Activated CD4-positive, alpha-beta memory T cell treated with anti-CD3 and anti-CD28 coated beads, Interleukin-2, amount 10 ng/mL, durations not matched to agents 7 days and 5 days (primary cell): ENCODE measurements around the gene TRPC6. TPM values are rescaled to one million over a fixed set of nuclear protein-coding genes. Genes with fewer than 3 reads are reported as not detected.

ENCODE experiments used
- CTCF ChIA-PET: fragments of 350-600 bp; sonication (Branson Sonifier 250); formaldehyde crosslinking; loops from one replicate; lab custom pipeline; 2021; ENCODE audit warnings: antibody characterized with exemption, inconsistent platforms; lab: Charles Lee
- POLR2A ChIA-PET: fragments of 350-600 bp; sonication (Branson Sonifier 250); formaldehyde crosslinking; loops from one replicate; lab custom pipeline; 2021; ENCODE audit warnings: antibody characterized with exemption; lab: Charles Lee
- DNase-seq: peaks from one replicate; pipeline ENCODE4 v3.0.0-alpha.2; 2020
- H3K27ac Mint-ChIP-seq: one replicate; pipeline ENCODE4 v1.8.0; 2021; ENCODE audit warnings: mild to moderate bottlenecking, mixed read lengths
- H3K27me3 Mint-ChIP-seq: one replicate; pipeline ENCODE4 v1.8.0; 2021; ENCODE audit warnings: mixed read lengths
- H3K36me3 Mint-ChIP-seq: one replicate; pipeline ENCODE4 v1.8.0; 2021; ENCODE audit warnings: low read depth, mixed read lengths
- H3K4me1 Mint-ChIP-seq: one replicate; pipeline ENCODE4 v1.8.0; 2021; ENCODE audit warnings: mixed read lengths
- H3K4me3 Mint-ChIP-seq: one replicate; pipeline ENCODE4 v1.8.0; 2021; ENCODE audit warnings: mild to moderate bottlenecking, mixed read lengths
- H3K9me3 Mint-ChIP-seq: one replicate; pipeline ENCODE4 v1.8.0; 2021; ENCODE audit warnings: mixed read lengths
- total RNA-seq, 2 experiments: library from RNA; stranded (reverse); gene quantifications; one replicate each; pipeline ENCODE4 v1.2.3, GENCODE V29; 2021

The TRPC6 gene
- total RNA-seq, 2 experiments from 2014 or later = not detected

- Mint-ChIP-seq H3K4me3 (no peak overlapping the region), H3K9me3 (no peaks in the 10 kb centered on the region), H3K36me3 (no peaks in the 10 kb centered on the region), H3K27ac (no peak overlapping the region), H3K27me3 (no peaks in the 10 kb centered on the region), H3K4me1 (no peaks in the 10 kb centered on the region)
- POLR2A ChIA-PET = no interaction called here
- DNase-seq = no peak
- CTCF ChIA-PET = interaction anchor here (0.7 kb wide), 1 partner anchor 772 kb away, joined by 3 read pairs; no protein-coding TSS in a partner anchor
Observed at GRCh38 chr11:101509922-101510321, 73.9 kb downstream of the TRPC6 start.

- Mint-ChIP-seq H3K36me3 (no peaks in the 10 kb centered on the region), H3K9me3 (peaks cover 2% of the 10 kb centered on the region), H3K27ac (no peak overlapping the region), H3K4me1 (no peaks in the 10 kb centered on the region), H3K27me3 (no peaks in the 10 kb centered on the region), H3K4me3 (no peak overlapping the region)
- ChIA-PET POLR2A (no interaction called here), CTCF (no interaction called here)
- no peak for DNase-seq
Observed at GRCh38 chr11:101508370-101508769, 75.4 kb downstream of the TRPC6 start.

- H3K27ac Mint-ChIP-seq = no peak overlapping the region
- no peaks in the 10 kb centered on the region for H3K36me3 Mint-ChIP-seq
- POLR2A ChIA-PET = no interaction called here
- DNase-seq = no peak
- no peak overlapping the region for H3K4me3 Mint-ChIP-seq
- no peaks in the 10 kb centered on the region for H3K9me3 Mint-ChIP-seq
- CTCF ChIA-PET = no interaction called here
- H3K4me1 Mint-ChIP-seq = no peaks in the 10 kb centered on the region
- H3K27me3 Mint-ChIP-seq = no peaks in the 10 kb centered on the region
Observed at GRCh38 chr11:101498891-101499290, 84.9 kb downstream of the TRPC6 start.

GRCh38 chr11:101497291-101497690 is 86.5 kb downstream of the TRPC6 start:
- CTCF ChIA-PET = no interaction called here
- POLR2A ChIA-PET = no interaction called here
- H3K27ac Mint-ChIP-seq = no peak overlapping the region

GRCh38 chr11:101487775-101488174 is 96.0 kb downstream of the TRPC6 start:
- Mint-ChIP-seq H3K27me3 (no peaks in the 10 kb centered on the region), H3K36me3 (no peaks in the 10 kb centered on the region), H3K27ac (no peak overlapping the region), H3K9me3 (peaks cover 4% of the 10 kb centered on the region), H3K4me3 (no peak overlapping the region), H3K4me1 (no peaks in the 10 kb centered on the region)
- POLR2A ChIA-PET = no interaction called here
- DNase-seq = no peak
- CTCF ChIA-PET = no interaction called here

More at GRCh38 chr11:101497291-101497690, 86.5 kb downstream of the TRPC6 start:
- no peaks in the 10 kb centered on the region for H3K9me3 Mint-ChIP-seq
- no peaks in the 10 kb centered on the region for H3K4me1 Mint-ChIP-seq
- DNase-seq = no peak
- H3K27me3 Mint-ChIP-seq = no peaks in the 10 kb centered on the region
- H3K36me3 Mint-ChIP-seq = no peaks in the 10 kb centered on the region
- H3K4me3 Mint-ChIP-seq = no peak overlapping the region

GRCh38 chr11:101482556-101483124 is 101.2 kb downstream of the TRPC6 start:
- no peak for DNase-seq
- POLR2A ChIA-PET = no interaction called here
- Mint-ChIP-seq H3K4me1 (no peaks in the 10 kb centered on the region), H3K9me3 (peaks cover 3% of the 10 kb centered on the region), H3K4me3 (no peak overlapping the region), H3K36me3 (no peaks in the 10 kb centered on the region), H3K27me3 (no peaks in the 10 kb centered on the region), H3K27ac (no peak overlapping the region)
- CTCF ChIA-PET = no interaction called here

- no peaks in the 10 kb centered on the region for H3K36me3 Mint-ChIP-seq
- no peaks in the 10 kb centered on the region for H3K4me1 Mint-ChIP-seq
- ChIA-PET CTCF (no interaction called here), POLR2A (no interaction called here)
- H3K27me3 Mint-ChIP-seq = no peaks in the 10 kb centered on the region
- peaks cover 3% of the 10 kb centered on the region for H3K9me3 Mint-ChIP-seq
- no peak overlapping the region for H3K4me3 Mint-ChIP-seq
- no peak overlapping the region for H3K27ac Mint-ChIP-seq
- DNase-seq = no peak
Observed at GRCh38 chr11:101478587-101479369, 105.0 kb downstream of the TRPC6 start.

GRCh38 chr11:101477926-101478325 is 105.9 kb downstream of the TRPC6 start:
- DNase-seq = no peak
- H3K36me3 Mint-ChIP-seq = no peaks in the 10 kb centered on the region
- H3K4me3 Mint-ChIP-seq = no peak overlapping the region
- CTCF ChIA-PET = no interaction called here
- H3K27ac Mint-ChIP-seq = no peak overlapping the region
- POLR2A ChIA-PET = no interaction called here
- peaks cover 3% of the 10 kb centered on the region for H3K9me3 Mint-ChIP-seq
- H3K4me1 Mint-ChIP-seq = no peaks in the 10 kb centered on the region
- no peaks in the 10 kb centered on the region for H3K27me3 Mint-ChIP-seq

GRCh38 chr11:101476191-101476590 is 107.6 kb downstream of the TRPC6 start:
- no peak overlapping the region for H3K27ac Mint-ChIP-seq
- CTCF ChIA-PET = no interaction called here
- peaks cover 3% of the 10 kb centered on the region for H3K9me3 Mint-ChIP-seq
- no peaks in the 10 kb centered on the region for H3K4me1 Mint-ChIP-seq
- no peaks in the 10 kb centered on the region for H3K36me3 Mint-ChIP-seq
- H3K4me3 Mint-ChIP-seq = no peak overlapping the region
- no peak for DNase-seq
- no peaks in the 10 kb centered on the region for H3K27me3 Mint-ChIP-seq
- POLR2A ChIA-PET = no interaction called here

GRCh38 chr11:101475699-101476098 is 108.1 kb downstream of the TRPC6 start:
- Mint-ChIP-seq H3K27me3 (no peaks in the 10 kb centered on the region), H3K36me3 (no peaks in the 10 kb centered on the region), H3K9me3 (peaks cover 3% of the 10 kb centered on the region), H3K4me3 (no peak overlapping the region), H3K27ac (no peak overlapping the region), H3K4me1 (no peaks in the 10 kb centered on the region)
- POLR2A ChIA-PET = no interaction called here
- DNase-seq = no peak
- CTCF ChIA-PET = no interaction called here

- ChIA-PET CTCF (no interaction called here), POLR2A (no interaction called here)
- H3K27me3 Mint-ChIP-seq = no peaks in the 10 kb centered on the region
- no peak overlapping the region for H3K27ac Mint-ChIP-seq
- no peaks in the 10 kb centered on the region for H3K36me3 Mint-ChIP-seq
- H3K4me3 Mint-ChIP-seq = no peak overlapping the region
- H3K4me1 Mint-ChIP-seq = no peaks in the 10 kb centered on the region
- peaks cover 3% of the 10 kb centered on the region for H3K9me3 Mint-ChIP-seq
- no peak for DNase-seq
Observed at GRCh38 chr11:101474666-101475065, 109.1 kb downstream of the TRPC6 start.

- H3K9me3 Mint-ChIP-seq = no peaks in the 10 kb centered on the region
- no peaks in the 10 kb centered on the region for H3K4me1 Mint-ChIP-seq
- no peaks in the 10 kb centered on the region for H3K36me3 Mint-ChIP-seq
- DNase-seq = no peak
- H3K27me3 Mint-ChIP-seq = no peaks in the 10 kb centered on the region
- no peak overlapping the region for H3K27ac Mint-ChIP-seq
- CTCF ChIA-PET = no interaction called here
- no peak overlapping the region for H3K4me3 Mint-ChIP-seq
- POLR2A ChIA-PET = no interaction called here
Observed at GRCh38 chr11:101470881-101471520, 112.8 kb downstream of the TRPC6 start.

- DNase-seq = no peak
- H3K4me3 Mint-ChIP-seq = no peak overlapping the region
- no peaks in the 10 kb centered on the region for H3K9me3 Mint-ChIP-seq
- ChIA-PET CTCF (no interaction called here), POLR2A (no interaction called here)
- H3K36me3 Mint-ChIP-seq = no peaks in the 10 kb centered on the region
- no peak overlapping the region for H3K27ac Mint-ChIP-seq
- H3K4me1 Mint-ChIP-seq = no peaks in the 10 kb centered on the region
- H3K27me3 Mint-ChIP-seq = no peaks in the 10 kb centered on the region
Observed at GRCh38 chr11:101470419-101470818, 113.4 kb downstream of the TRPC6 start.
